Skin epidermis (tissue), 12 donors: ENCODE measurements around the gene GBF1.
A peak's percentile ranks its signal among the peaks of the same experiment; 100 is the strongest.

Experiments
- H3K27ac ChIP-seq, 21 experiments: fragments of 200-600 bp; sonication (generic) in 11 of 21; one replicate each; pipeline ENCODE4 v1.5.0; 2020; ENCODE audit warnings: mild to moderate bottlenecking in 3 of 21, inconsistent platforms in 2 of 21, moderate library complexity in 2 of 21
- H3K4me3 ChIP-seq, 7 experiments: fragments of 200-600 bp; sonication (generic) in 2 of 7; one replicate each; pipeline ENCODE4 v1.5.0; 2020; ENCODE audit warnings: inconsistent platforms in 2 of 7, mild to moderate bottlenecking in 2 of 7, moderate library complexity in 1 of 7

GBF1 gene

DNA sequence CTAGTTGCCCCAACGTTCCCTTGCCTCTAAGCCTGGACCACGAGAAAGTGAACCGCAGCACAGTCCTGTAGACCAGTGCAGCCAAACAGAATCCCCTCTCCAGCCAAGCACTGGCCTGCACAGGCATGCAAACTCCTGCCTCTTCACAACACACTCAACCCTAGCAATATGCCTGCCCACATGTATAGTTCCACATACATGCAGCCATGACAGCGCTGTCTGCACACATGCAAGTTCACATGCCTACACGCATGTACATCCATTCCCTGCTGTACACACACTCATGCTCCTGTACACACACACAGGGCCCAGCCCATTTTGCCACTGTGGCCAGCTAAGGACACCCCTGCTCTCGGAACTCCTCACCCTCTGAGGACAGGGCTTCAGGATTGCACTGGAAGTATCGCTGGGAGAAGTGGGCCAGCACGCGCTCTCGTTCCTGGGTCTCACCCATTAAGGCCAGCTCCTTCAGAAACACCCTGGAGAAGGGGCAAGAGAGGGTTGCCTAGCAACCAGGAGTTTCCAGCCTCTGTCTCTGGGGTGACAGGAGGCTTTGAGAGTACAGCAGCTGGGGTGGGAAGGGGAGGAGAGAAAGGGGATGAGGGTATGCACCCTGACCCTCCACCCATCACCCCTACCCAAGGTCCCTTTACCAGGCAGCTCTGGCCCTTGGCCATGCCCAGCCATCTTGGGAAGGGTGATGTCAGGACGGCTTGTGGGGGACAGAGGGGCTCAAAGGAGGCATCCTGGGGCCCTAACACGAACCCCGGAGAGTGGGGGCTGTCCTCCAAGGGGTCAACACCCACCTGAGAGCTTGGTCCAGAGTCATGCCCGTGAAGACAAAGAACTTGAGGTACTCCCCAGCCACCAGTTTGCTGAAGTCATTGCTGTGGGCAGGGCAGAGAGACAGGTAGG is 166.3 kb downstream of the GBF1 start:
- H3K27ac ChIP-seq, result no peak overlapping the region

DNA sequence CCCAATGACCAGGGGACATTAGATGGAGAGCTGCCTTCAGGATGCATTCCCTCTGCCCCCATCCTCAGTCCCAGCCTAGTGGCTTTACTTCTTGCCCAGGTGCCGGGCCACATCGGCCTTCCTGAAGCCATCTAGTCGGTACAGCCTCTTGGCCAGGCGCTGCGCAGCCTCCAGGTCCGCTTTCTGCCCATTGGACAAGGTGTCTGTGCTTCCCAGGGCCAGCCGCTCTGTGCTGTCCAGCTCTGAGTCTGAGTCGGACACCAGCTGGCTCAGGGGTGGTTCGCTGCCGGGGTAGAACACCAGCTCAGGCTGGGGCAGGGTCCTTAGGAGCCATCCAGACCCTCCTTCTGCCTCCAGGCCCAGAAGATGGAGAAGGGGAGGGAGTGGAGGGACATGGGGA is 167.0 kb downstream of the GBF1 start:
- Histone ChIP-seq H3K27ac (no peak overlapping the region), H3K4me3 (no peak overlapping the region)

More for the DNA sequence above, 166.3 kb downstream of the GBF1 start:
- no peak overlapping the region for H3K4me3 ChIP-seq

DNA sequence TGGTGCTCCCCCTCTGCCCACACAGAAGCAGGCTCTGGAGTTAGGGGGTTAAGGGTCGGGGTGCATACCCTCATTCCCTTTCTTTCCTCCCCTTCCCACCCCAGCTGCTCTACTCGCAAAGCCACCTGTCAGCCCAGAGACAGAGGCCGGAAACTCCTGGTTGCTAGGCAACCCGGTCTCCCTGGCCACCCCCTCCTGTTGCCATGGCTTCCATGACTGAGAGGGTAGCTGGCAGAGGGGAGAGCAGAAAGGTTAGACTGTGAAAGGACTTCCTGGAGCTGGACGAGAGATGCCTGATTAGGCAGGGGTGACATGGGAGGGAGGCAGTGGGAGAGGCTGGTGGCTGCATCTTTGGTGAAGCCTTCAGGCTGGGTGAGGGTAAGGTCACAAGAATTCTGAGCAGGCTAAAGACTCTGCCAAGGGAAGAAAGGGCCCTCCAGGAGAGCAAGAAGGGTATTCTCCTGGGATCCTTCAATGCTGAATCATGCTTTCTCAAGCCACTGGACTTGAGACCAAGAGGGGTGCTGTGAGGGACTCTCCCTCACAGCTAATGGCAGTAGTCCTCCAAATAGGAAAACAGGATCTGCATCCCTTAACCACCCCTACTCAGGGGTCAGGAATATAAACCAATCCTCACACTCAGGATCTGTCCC is 167.8 kb downstream of the GBF1 start:
- Histone ChIP-seq H3K4me3 (no peak overlapping the region), H3K27ac (no peak overlapping the region)

DNA sequence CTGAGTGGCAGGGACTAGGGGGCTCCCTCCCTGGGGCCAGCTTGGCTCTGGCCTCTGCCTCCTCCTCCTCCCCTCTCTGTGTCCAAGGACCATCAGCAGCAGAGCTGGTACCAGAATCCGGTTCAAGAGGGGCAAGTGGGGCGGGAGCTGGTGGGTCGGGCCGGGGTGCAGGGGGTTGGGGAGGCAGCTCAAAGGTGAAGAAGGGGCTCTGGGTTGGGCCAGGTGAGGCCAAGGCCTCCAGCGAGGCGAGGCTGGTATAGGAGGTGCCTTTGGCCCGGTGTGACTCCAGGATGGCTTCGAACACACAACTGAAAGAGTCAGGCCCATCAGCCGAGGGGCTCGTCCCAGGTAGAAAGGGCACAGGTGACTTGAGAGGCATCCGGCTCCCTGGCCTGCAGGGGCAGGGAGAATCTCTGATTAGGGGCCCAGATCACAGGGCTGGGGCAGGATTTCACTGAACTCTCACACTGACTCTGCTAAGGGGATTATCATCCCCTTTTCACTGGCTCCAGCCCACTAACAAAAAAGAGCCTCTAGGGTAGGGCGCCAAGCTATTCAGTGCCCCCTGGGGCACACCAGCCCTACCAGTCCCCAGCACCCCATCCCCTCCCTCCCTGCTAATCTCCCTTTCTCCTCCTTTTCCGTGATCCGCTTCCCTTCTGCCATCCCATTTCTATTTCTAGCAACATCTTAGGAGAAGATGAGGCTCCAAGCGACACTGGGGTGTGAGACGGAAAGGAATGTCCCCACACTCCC is 168.7 kb downstream of the GBF1 start:
- H3K4me3 ChIP-seq, result no peak overlapping the region
- H3K27ac ChIP-seq, result no peak overlapping the region

DNA sequence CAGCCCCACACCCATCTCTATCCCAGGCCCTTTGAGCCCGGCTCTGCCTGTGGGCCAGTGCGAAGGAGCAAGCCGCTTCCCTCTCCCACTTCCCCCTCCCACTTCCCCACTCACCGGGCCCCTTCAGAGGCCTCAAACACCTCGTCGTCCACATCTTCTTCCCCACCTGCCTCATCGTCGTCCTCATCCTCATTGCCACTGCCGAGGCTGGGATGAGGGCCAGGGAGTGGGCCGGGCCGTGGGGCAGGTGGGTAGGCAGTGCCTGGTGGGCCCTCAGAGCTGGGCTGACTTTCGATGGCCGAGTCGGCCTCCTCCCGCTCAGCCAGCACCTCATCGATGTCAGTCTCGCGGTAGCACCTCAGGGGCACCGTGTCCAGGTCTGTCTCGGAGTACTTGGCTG is 169.4 kb downstream of the GBF1 start:
- H3K4me3 ChIP-seq, result no peak overlapping the region

DNA sequence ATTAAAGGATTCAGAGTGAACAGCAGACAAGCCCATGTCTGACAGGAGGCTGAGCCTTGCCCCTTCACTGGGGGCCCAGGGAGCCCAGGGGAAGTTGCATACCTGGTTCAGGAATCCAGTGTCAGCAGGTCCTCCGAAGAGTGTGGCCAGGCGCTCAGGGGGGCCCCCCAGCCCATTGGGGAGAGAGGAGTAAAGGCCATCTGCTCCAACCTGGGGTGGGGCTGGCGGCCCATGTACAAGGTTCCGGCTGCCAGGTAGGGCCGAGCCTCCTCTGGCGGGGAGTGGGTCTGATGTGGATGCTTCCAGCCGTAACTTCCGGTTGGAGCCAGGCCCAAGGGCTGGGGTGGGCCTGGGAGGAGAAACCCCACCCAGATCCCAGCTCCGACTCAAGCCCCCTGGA is 171.0 kb downstream of the GBF1 start:
- no peak overlapping the region for H3K4me3 ChIP-seq
- H3K27ac ChIP-seq, result no peak overlapping the region

More for the DNA sequence above, 169.4 kb downstream of the GBF1 start:
- no peak overlapping the region for H3K27ac ChIP-seq

DNA sequence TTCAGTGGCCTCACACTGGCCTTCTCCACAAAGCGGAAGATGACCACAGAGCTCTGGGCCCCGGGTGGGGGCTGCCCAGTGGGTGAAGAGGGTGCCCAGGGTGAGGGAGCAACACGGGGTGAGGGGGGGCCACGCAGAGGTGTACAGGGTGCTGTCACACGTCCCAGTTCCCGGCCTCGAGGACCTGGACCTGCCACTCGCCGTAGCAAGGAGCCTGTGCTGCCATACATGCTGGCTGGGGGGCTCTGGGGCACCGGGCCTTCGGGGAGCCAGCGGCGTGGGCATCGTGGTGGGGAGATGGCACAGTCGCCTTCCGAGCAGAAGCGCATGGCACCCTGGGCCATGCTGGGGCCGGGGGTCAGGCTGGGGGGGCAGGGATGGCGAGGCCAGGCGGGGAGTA is 171.4 kb downstream of the GBF1 start:
- no peak overlapping the region for H3K4me3 ChIP-seq
- H3K27ac ChIP-seq, result no peak overlapping the region

DNA sequence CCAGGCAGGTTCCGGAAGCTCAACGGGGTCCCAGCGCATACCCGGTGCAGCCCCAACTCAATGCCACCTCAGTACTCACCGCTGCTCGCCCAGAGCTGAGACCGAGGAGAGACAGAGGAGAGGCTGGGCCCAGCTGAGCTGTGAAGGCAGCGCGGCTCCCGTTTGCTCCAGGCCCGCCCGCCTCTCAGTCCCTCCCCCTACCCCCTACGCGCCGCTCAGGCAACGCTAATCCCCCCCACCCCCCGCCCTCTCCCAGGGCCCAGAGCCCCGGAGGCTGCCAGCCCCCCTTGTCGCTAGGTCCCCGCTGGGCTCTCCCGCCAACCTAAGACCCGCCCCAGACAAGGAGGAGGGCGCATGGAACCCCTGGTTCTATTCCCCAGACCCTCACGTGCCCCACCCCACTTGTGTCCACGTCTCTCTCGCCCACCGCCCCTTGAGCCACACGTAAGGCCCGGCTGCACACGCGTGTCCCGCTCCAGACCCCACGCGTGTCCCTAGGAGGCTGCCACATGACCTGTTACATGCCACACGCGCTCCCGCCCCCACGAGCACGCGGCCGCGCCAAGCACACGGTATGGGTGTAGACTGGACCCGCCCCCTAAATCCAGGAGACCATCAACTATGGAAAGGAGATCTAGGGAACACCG is 173.4 kb downstream of the GBF1 start, which contains the start of gene PSD:
PSD (minus strand) TSS at position 164 of the 647 bp plus-strand sequence. CDS start 1,747 bp downstream, outside the sequence.
- no peak within 1 kb of the TSS for H3K27ac ChIP-seq
- H3K4me3 ChIP-seq, result peak within 1 kb of the TSS; percentile 72 to 89 (median 74)

DNA sequence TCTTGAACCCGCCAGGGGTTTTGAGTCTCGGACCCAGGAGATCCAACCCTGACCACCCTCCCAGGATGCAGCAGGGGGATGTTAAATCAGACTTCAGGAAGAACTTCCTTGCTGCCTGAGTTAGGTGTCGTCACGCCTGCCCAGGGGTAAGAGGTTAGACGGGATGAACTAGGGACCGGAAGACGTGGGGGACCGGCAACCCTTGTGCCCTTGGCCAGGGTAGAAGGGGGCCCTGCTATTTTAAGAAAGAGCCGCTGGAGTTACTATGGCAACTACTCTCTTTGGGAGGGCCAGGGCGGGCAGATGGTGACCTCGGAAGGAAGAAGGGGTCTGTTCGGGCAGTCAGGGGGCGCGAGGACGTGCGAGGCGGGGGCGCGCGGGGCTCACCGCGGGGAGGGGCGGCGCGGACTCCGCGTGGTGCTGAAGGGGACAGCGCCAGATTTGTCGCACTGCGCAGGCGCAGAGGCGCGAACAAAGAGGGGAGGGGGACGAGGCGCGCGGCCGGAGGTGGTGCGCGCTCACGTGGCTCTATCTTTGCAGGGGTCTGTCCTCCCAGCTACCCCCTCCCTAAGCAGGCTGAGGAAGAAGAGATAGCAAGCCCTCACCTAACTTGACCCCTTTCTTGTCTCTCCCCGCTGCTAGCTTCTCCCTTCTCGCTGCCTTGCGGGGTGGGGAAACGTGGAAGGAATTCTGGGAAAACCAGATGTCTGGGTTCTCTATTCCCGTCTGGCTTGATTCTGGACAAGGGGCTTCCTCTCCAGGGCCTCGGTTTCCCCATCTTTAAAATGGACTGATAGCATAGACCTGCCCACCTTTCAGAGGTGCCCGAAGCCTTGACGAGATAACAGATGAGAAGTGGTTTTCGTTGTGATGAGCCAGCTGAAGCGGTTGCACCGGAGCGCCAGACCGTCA is 174.2 kb downstream of the GBF1 start:
- H3K4me3 ChIP-seq, result peak overlapping the region; percentile 72 to 89 (median 74)
- peak overlapping the region in 4 of 21 experiments; percentile 85 to 95 (median 90) for H3K27ac ChIP-seq

DNA sequence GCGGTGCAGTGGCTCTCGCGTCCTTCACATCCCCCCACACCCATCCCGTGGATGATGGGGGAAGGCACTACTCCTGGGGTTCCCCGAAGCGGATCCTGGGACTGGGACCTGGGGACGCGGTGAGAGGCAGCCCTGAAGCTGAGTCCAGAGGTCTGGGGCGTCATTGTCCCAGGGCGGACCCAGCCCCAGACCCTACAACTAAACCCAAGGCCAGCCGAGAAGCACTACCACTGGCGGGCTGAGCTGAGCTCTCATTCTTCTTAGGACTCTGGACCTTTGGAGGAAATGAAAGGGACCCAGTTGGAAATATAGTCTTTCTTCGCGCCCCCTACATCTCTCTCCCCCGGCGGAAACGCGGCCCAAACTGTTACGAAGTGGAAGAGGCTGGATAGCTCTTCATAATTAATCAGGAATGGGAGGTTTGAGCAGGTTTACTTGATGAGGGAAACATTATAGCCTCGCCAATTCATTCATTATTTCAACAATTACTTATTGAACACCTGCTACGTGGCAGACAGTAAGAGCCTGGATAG is 174.9 kb downstream of the GBF1 start:
- H3K4me3 ChIP-seq, result peak overlapping the region; percentile 72 to 89 (median 74)
- peak overlapping the region in 19 of 21 experiments; percentile 76 to 95 (median 89) for H3K27ac ChIP-seq

DNA sequence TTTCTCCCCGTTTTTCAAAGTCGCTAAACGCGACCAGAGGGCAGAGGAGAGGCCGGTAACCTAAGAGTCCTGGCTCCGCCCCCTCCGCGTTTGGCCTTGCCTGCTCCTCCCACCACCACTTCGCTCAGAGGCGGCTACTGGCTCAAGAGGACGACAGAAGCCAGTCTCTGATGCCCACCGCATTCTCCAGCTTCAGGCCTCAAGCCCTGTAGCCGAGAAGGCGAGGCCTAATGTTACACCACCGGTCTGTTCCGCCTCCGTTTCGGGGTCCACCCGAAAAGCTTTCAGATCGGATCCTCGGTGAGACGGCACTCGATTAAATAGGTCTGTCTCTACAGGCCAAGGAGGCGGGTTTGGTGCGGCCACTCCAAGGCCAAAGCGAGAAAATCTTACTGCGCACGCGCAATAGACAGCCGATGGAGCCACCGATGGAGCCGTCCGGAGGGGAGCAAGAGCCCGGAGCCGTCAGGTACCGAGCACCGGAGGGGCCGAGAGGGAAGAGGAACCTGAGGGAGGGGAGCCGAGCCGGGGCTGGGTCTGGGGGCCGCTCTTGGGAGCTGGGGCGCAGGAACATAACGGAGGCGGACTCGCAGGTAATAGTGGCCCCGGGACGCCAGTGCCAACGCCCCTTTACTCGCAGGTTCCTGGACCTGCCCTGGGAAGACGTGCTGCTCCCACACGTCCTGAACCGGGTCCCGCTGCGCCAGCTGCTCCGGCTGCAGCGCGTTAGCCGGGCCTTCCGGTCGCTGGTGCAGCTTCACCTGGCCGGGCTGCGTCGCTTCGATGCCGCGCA is 175.6 kb downstream of the GBF1 start, which contains the start of gene FBXL15:
FBXL15 (plus strand) TSS at position 123 of the 793 bp plus-strand sequence; CDS start at position 417, 294 bp downstream.
- peak within 1 kb of the TSS; percentile 72 to 89 (median 74) for H3K4me3 ChIP-seq
- peak within 1 kb of the TSS; percentile 62 to 95 (median 88) for H3K27ac ChIP-seq

DNA sequence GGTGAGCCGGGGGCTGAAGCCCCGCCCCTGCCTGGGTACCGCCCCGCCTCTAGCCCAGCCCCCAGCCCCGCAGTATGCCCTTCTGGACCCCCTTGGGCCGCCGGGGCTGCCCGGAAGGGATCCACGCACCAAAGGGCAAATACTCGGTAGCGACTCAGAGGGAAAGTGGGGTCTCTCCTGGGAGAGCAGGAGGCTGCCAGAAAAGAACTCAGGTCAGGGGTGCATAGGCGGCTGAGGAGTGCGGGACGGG is 176.1 kb downstream of the GBF1 start:
- peak overlapping the region; percentile 62 to 95 (median 88) for H3K27ac ChIP-seq
- H3K4me3 ChIP-seq, result peak overlapping the region; percentile 72 to 89 (median 74)

DNA sequence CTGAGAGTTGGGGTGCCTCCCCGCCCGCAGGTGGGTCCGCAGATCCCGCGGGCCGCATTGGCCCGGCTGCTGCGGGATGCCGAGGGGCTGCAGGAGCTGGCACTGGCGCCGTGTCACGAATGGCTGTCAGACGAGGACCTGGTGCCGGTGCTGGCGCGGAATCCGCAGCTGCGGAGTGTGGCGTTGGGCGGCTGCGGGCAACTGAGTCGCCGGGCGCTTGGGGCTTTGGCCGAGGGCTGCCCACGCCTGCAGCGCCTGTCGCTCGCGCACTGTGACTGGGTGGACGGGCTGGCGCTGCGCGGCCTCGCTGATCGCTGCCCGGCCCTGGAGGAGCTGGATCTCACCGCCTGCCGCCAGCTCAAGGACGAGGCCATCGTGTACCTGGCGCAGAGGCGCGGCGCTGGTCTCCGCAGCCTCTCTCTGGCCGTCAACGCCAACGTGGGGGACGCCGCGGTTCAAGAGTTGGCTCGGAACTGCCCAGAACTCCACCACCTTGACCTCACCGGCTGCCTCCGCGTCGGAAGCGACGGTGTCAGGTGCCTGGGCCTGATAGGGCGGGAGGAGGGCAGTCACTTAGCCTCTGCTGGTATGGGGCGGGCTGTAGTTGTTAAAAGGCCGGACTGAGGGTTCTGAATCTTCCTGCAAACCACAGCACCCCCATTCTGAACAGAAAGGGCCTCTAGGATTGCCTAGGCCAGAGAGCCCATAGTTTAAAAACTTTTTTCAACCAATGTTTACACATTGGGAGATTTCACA is 176.6 kb downstream of the GBF1 start:
- H3K27ac ChIP-seq, result peak overlapping the region; percentile 62 to 95 (median 88)

DNA sequence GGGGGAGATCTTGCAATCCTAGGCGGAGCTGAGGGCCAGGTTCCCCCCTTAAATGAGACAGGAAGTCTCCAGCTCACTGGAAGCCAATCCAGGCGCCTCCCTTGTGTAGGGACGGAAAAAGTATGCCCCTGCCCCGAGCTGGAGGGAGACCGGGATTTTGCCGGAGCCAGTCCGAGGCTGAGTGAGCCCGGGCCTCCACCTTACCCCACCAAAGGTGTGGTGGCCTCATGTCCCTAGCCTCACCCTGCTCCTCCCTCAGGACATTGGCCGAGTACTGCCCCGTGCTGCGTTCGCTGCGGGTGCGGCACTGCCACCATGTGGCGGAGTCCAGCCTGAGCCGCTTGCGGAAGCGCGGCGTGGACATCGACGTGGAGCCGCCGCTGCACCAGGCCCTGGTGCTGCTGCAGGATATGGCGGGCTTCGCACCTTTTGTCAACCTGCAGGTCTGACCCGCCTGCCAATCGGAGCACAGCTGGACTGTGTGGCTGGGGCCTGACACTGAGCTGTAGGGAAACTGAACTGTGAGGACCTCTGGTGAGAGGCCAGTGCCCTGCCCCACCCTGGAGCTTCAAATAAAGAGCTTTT is 177.3 kb downstream of the GBF1 start:
- peak overlapping the region in 19 of 21 experiments; percentile 76 to 95 (median 89) for H3K27ac ChIP-seq
- H3K4me3 ChIP-seq, result peak overlapping the region; percentile 72 to 89 (median 74)

More for the DNA sequence above, 176.6 kb downstream of the GBF1 start:
- H3K4me3 ChIP-seq, result peak overlapping the region; percentile 72 to 89 (median 74)

DNA sequence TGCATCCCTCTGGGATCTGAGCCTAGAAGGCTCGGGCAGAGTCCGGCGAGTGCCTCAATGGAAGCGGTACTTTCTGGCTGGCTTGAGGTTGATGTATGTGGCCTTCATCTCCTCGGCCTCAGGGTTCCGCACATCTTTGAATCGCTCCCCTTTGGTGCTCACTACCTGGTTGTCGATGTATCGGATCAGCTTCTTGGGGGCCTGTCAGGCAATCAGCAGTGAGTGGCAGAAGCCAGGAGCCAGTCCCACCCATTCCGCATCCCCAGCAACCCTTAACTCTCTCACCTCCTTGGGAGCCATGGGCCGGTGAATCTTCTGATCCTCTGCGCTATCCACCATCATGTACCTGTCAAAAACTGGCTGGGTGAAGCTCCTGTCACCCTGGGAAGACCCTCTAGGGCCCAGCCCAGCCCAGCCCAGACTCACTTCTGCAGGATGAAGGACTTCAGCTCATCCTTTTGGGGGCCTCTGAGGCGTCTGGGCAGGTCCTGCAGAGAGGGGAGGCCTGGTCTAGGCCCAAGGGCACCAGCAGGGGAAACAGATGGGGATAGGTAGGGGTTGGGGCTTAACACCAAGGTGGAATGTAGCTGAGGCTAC is 178.1 kb downstream of the GBF1 start:
- Histone ChIP-seq H3K27ac (peak overlapping the region in 6 of 21 experiments; percentile 26 to 92 (median 92)), H3K4me3 (peak overlapping the region in 1 of 7 experiments; percentile 83)

DNA sequence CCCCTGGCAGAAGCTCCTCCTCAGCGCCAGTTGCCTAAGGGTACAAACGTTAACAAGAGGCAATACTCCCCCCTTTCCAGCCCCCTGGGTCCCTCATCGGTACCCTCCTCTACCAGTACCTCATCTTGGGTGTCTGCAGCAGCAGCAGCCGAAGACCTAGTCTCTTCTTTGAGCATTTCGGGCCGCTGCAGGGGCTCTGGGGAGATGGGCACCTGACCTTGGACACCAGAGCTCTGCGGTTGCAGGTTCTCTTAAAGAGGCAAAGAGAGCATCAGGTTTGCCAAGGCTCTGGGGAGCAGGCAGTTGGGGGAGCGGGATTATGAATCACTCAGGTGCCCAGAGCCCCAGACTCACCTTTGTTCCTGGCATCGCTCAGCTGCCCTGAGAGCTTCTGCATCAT is 178.8 kb downstream of the GBF1 start:
- Histone ChIP-seq H3K4me3 (no peak overlapping the region), H3K27ac (no peak overlapping the region)
